Astrocyte (in vitro differentiated cells and primary cell): Measurements from ENCODE around the gene CHN2. TPM values are rescaled to one million over a fixed set of nuclear protein-coding genes. Genes with fewer than 3 reads are reported as not detected.

Experiments
- DNase-seq: peaks from one replicate; pipeline ENCODE4 v3.0.0-alpha.2; 2010; ENCODE audit warnings: low read depth
- FAIRE-seq: peaks from 2 replicates; lab custom pipeline; 2011; peaks lifted over from hg19 to GRCh38; lab: Jason Lieb, UNC
- H2AFZ ChIP-seq: 2 replicates; pipeline ENCODE4 v1.6.0; 2012; ENCODE audit warnings: low read depth, low read length, inconsistent platforms
- H3K27ac ChIP-seq: 2 replicates; pipeline ENCODE4 v1.5.1; 2011; ENCODE audit warnings: low read depth, low read length, inconsistent platforms
- H3K27me3 ChIP-seq: 2 replicates; pipeline ENCODE4 v1.6.0; 2011; ENCODE audit warnings: low read length, inconsistent platforms; ENCODE audit not compliant: insufficient read depth
- H3K36me3 ChIP-seq: 2 replicates; pipeline ENCODE4 v1.5.1; 2011; ENCODE audit warnings: low read length, inconsistent platforms; ENCODE audit not compliant: insufficient read depth
- H3K4me1 ChIP-seq: 2 replicates; pipeline ENCODE4 v1.5.1; 2011; ENCODE audit warnings: low read length, inconsistent platforms; ENCODE audit not compliant: insufficient read depth
- H3K4me2 ChIP-seq: 2 replicates; pipeline ENCODE4 v1.6.0; 2012; ENCODE audit warnings: low read length, inconsistent platforms
- H3K4me3 ChIP-seq: 2 replicates; pipeline ENCODE4 v1.5.1; 2011; ENCODE audit warnings: low read depth, mild to moderate bottlenecking, low read length, inconsistent platforms; ENCODE audit not compliant: insufficient read depth
- H3K79me2 ChIP-seq: 2 replicates; pipeline ENCODE4 v1.6.0; 2012; ENCODE audit warnings: mild to moderate bottlenecking, low read length, inconsistent platforms; ENCODE audit not compliant: insufficient read depth
- H3K9ac ChIP-seq: 2 replicates; pipeline ENCODE4 v1.6.0; 2012; ENCODE audit warnings: mild to moderate bottlenecking, low read length, inconsistent platforms
- H3K9me3 ChIP-seq: 2 replicates; pipeline ENCODE4 v1.5.1; 2012; ENCODE audit warnings: low read depth, mild to moderate bottlenecking, low read length, inconsistent platforms; ENCODE audit not compliant: insufficient read depth
- H4K20me1 ChIP-seq: 2 replicates; pipeline ENCODE4 v1.6.0; 2012; ENCODE audit warnings: low read length, inconsistent platforms; ENCODE audit not compliant: insufficient read depth
- H3K27ac Mint-ChIP-seq: one replicate; pipeline ENCODE4 v1.8.0; 2021; ENCODE audit warnings: mild to moderate bottlenecking, mixed read lengths; ENCODE audit not compliant: unreplicated experiment
- H3K27me3 Mint-ChIP-seq: one replicate; pipeline ENCODE4 v1.8.0; 2021; ENCODE audit warnings: low read depth, mixed read lengths; ENCODE audit not compliant: unreplicated experiment
- H3K36me3 Mint-ChIP-seq: one replicate; pipeline ENCODE4 v1.8.0; 2021; ENCODE audit warnings: low read depth, mixed read lengths; ENCODE audit not compliant: unreplicated experiment
- H3K4me1 Mint-ChIP-seq: one replicate; pipeline ENCODE4 v1.8.0; 2021; ENCODE audit warnings: low read depth, mixed read lengths; ENCODE audit not compliant: unreplicated experiment
- H3K4me3 Mint-ChIP-seq: one replicate; pipeline ENCODE4 v1.8.0; 2021; ENCODE audit warnings: mild to moderate bottlenecking, moderate library complexity, mixed read lengths; ENCODE audit not compliant: unreplicated experiment
- H3K9me3 Mint-ChIP-seq: one replicate; pipeline ENCODE4 v1.8.0; 2021; ENCODE audit warnings: mild to moderate bottlenecking, mixed read lengths; ENCODE audit not compliant: unreplicated experiment
- CTCF ChIP-seq: IDR thresholded peaks from 2 replicates; pipeline ENCODE4 v1.5.1; 2011; ENCODE audit warnings: low read depth, mild to moderate bottlenecking, inconsistent platforms, low read length, moderate library complexity; ENCODE audit not compliant: insufficient read depth
- EZH2 ChIP-seq: IDR thresholded peaks from 2 replicates; pipeline ENCODE4 v1.6.1; 2012; ENCODE audit warnings: mild to moderate bottlenecking, low read length, inconsistent platforms; ENCODE audit not compliant: insufficient read depth
- total RNA-seq: library from RNA; stranded (reverse); gene quantifications from 2 replicates; pipeline ENCODE4 v1.2.1, GENCODE V29; 2021

CHN2 gene
- total RNA-seq, 1 donor from 2014 or later: 2.5 TPM

GRCh38 chr7:29274146-29275017, 79.8 kb downstream of the CHN2 start:
- Mint-ChIP-seq H3K4me1 (no peaks in the 10 kb centered on the region), H3K36me3 (no peaks in the 10 kb centered on the region), H3K4me3 (no peak overlapping the region), H3K27ac (no peak overlapping the region), H3K27me3 (peaks cover 30% of the 10 kb centered on the region), H3K9me3 (no peaks in the 10 kb centered on the region)
- Histone ChIP-seq H3K4me3 (no peak overlapping the region), H3K4me2 (peak overlapping the region; percentile 64), H3K79me2 (no peaks in the 10 kb centered on the region), H3K9me3 (no peaks in the 10 kb centered on the region), H3K36me3 (no peaks in the 10 kb centered on the region), H2AFZ (no peak overlapping the region), H4K20me1 (no peaks in the 10 kb centered on the region), H3K27me3 (peaks cover 34% of the 10 kb centered on the region), H3K4me1 (peaks cover 7% of the 10 kb centered on the region), H3K27ac (no peak overlapping the region), H3K9ac (no peak overlapping the region)
- FAIRE-seq: no peak
- peak; percentile 51 for DNase-seq
- TF ChIP-seq EZH2 (no peak), CTCF (no peak)

- Histone ChIP-seq H3K4me2 (no peak overlapping the region), H3K36me3 (no peaks in the 10 kb centered on the region), H3K4me1 (peaks cover 7% of the 10 kb centered on the region), H4K20me1 (no peaks in the 10 kb centered on the region), H3K9me3 (no peaks in the 10 kb centered on the region), H3K4me3 (no peak overlapping the region), H3K27me3 (peaks cover 39% of the 10 kb centered on the region), H3K79me2 (no peaks in the 10 kb centered on the region), H2AFZ (no peak overlapping the region), H3K27ac (no peak overlapping the region), H3K9ac (no peak overlapping the region)
- TF ChIP-seq EZH2 (no peak), CTCF (no peak)
- peaks cover 35% of the 10 kb centered on the region for H3K27me3 Mint-ChIP-seq
- no peak overlapping the region for H3K27ac Mint-ChIP-seq
- no peaks in the 10 kb centered on the region for H3K36me3 Mint-ChIP-seq
- peaks cover 3% of the 10 kb centered on the region for H3K9me3 Mint-ChIP-seq
- no peak for DNase-seq
- FAIRE-seq: no peak
- no peak overlapping the region for H3K4me3 Mint-ChIP-seq
- no peaks in the 10 kb centered on the region for H3K4me1 Mint-ChIP-seq
Observed at GRCh38 chr7:29275018-29275318, 80.4 kb downstream of the CHN2 start.

GRCh38 chr7:29275493-29275892, 80.9 kb downstream of the CHN2 start:
- Histone ChIP-seq H3K36me3 (no peaks in the 10 kb centered on the region), H3K4me3 (no peak overlapping the region), H3K27ac (no peak overlapping the region), H3K27me3 (peaks cover 42% of the 10 kb centered on the region), H3K79me2 (no peaks in the 10 kb centered on the region), H4K20me1 (no peaks in the 10 kb centered on the region), H3K9ac (no peak overlapping the region), H2AFZ (no peak overlapping the region), H3K9me3 (no peaks in the 10 kb centered on the region), H3K4me2 (no peak overlapping the region), H3K4me1 (peaks cover 7% of the 10 kb centered on the region)
- Mint-ChIP-seq H3K27ac (no peak overlapping the region), H3K4me3 (no peak overlapping the region), H3K9me3 (peaks cover 3% of the 10 kb centered on the region), H3K4me1 (no peaks in the 10 kb centered on the region), H3K36me3 (no peaks in the 10 kb centered on the region), H3K27me3 (peaks cover 35% of the 10 kb centered on the region)
- no peak for FAIRE-seq
- DNase-seq: no peak
- TF ChIP-seq CTCF (no peak), EZH2 (no peak)
